Skeletal muscle tissue (tissue), 4 donors: ENCODE data around the gene CABCOCO1. TPM values are rescaled to one million over a fixed set of nuclear protein-coding genes. Genes with fewer than 3 reads are reported as not detected.
"Not testable (repeated sequence)": the region's sequence is repeated elsewhere in the genome, so short reads cannot be mapped to it uniquely, and the experiment has no call there.

Experiments
- H3K27ac ChIP-seq: one replicate; pipeline ENCODE4 v1.7.0; 2013; ENCODE audit warnings: mild to moderate bottlenecking, low read depth, low read length, inconsistent platforms
- H3K27me3 ChIP-seq, 3 donors: one replicate each; pipeline ENCODE4 v1.7.0; 2013; ENCODE audit warnings: low read length in 3 of 3; ENCODE audit not compliant: control insufficient read depth in 3 of 3, insufficient read depth in 3 of 3
- H3K36me3 ChIP-seq, 3 donors: one replicate each; pipeline ENCODE4 v1.7.0; 2013; ENCODE audit warnings: low read length in 3 of 3; ENCODE audit not compliant: control insufficient read depth in 3 of 3, insufficient read depth in 3 of 3
- H3K4me1 ChIP-seq, 3 donors: one replicate each; pipeline ENCODE4 v1.7.0; 2013; ENCODE audit warnings: low read length in 3 of 3, mild to moderate bottlenecking in 3 of 3; ENCODE audit not compliant: control insufficient read depth in 3 of 3, insufficient read depth in 3 of 3
- H3K4me3 ChIP-seq, 3 donors: one replicate each; pipeline ENCODE4 v1.7.0; 2013; ENCODE audit warnings: low read length in 3 of 3
- H3K9ac ChIP-seq, 3 donors: one replicate each; pipeline ENCODE4 v1.7.0; 2013; ENCODE audit warnings: low read length in 3 of 3, mild to moderate bottlenecking in 3 of 3, moderate library complexity in 2 of 3, low read depth in 1 of 3
- H3K9me3 ChIP-seq, 3 donors: one replicate each; pipeline ENCODE4 v1.7.0; 2013; ENCODE audit warnings: low read length in 3 of 3; ENCODE audit not compliant: control insufficient read depth in 3 of 3
- total RNA-seq: library from RNA; depleted of rRNA; stranded (reverse); fragments of >200 nt; gene quantifications from one replicate; pipeline ENCODE4 v1.2.3, GENCODE V29; 2014
- donor health status: Osteomylitis.

CABCOCO1 gene
- total RNA-seq, 1 donor from 2014 or later = 1.0 TPM

DNA sequence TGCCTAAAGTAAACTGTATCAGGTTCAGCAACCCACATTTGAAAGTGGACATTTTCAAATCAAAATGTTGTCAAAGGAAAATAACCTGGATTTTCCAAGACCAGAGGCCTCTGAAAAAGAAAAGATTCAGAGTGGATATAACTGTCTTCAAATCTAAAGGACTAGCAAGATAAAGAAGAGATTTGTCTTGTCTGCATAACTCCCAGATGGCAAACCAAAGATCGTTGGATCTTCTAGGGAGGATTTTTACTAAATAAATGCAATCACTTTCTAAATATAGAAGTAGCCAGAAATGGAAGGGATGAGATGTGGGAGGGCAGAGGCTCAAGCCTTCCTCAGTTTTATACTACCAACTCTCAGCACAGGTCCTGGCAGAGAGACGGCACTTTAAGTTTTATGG is 39.0 kb downstream of the CABCOCO1 start:
- Histone ChIP-seq H3K4me3 (no peak overlapping the region), H3K36me3 (no peaks in the 10 kb centered on the region), H3K4me1 (no peaks in the 10 kb centered on the region), H3K27ac (no peak overlapping the region), H3K9me3 (no peaks in the 10 kb centered on the region), H3K27me3 (no peaks in the 10 kb centered on the region), H3K9ac (no peak overlapping the region)

DNA sequence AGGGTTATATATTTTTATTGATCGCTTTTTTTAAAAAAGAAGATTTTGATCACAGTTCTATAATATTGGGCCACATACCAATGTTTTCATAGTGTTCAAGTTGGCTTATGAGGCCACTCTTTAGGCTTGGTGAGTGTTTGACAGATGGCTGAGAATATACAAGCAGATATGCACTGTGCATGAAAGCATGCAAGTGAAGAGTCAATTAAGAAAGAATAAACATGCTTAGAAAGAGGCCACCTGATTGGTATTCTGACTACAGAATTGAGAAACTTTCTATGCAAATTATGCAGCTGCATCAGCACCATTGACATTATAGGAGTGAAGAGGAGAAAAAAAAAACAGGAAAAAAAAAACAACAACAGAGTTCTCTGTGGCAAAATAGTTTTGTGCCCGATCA is 39.9 kb downstream of the CABCOCO1 start:
- H3K4me3 ChIP-seq = no peak overlapping the region
- no peaks in the 10 kb centered on the region for H3K36me3 ChIP-seq
- H3K27ac ChIP-seq = no peak overlapping the region
- no peaks in the 10 kb centered on the region for H3K27me3 ChIP-seq
- no peaks in the 10 kb centered on the region for H3K4me1 ChIP-seq
- H3K9me3 ChIP-seq = no peaks in the 10 kb centered on the region
- H3K9ac ChIP-seq = no peak overlapping the region

GRCh38 chr10:61705022-61705613 is 42.4 kb downstream of the CABCOCO1 start:
- Histone ChIP-seq H3K27me3 (no peaks in the 10 kb centered on the region), H3K36me3 (no peaks in the 10 kb centered on the region), H3K4me3 (no peak overlapping the region), H3K27ac (no peak overlapping the region), H3K9ac (no peak overlapping the region), H3K4me1 (no peaks in the 10 kb centered on the region), H3K9me3 (no peaks in the 10 kb centered on the region)

DNA sequence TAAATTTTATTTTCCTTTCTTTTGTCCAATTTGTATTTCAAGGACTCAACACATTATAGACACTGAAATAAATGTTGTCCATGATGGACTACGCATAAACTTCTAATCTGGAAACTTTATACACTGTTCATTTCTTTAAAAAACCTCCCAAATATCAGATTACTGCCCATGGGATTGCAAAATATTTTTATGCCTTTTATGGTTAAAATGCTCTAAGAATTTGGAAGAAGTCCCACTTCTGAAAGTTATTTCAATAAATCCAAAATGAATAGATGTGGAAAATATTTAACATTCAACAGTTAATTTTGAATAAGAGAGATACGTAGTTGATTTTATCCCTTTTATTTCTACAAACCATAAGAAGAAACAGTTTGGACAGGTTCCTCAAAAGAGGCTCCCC is 46.1 kb downstream of the CABCOCO1 start:
- no peaks in the 10 kb centered on the region for H3K27me3 ChIP-seq
- H3K4me1 ChIP-seq = no peaks in the 10 kb centered on the region
- H3K9ac ChIP-seq = no peak overlapping the region
- no peaks in the 10 kb centered on the region for H3K9me3 ChIP-seq
- no peaks in the 10 kb centered on the region for H3K36me3 ChIP-seq
- H3K27ac ChIP-seq = no peak overlapping the region
- H3K4me3 ChIP-seq = no peak overlapping the region

DNA sequence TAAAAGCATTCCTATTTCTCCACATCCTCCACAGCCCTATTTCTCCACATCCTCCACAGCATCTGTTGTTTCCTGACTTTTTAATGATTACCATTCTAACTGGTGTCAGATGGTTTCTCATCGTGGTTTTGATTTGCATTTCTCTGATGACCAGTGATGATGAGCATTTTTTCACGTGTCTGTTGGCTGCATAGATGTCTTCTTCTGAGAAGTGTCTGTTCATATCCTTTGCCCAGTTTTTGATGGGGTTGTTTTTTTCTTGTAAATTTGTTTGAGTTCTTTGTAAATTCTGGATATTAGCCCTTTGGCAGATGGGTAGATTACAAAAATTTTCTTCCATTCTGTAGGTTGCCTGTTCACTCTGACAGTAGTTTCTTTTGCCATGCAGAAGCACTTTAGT is 49.4 kb downstream of the CABCOCO1 start:
- H3K4me1 ChIP-seq, H3K27me3 ChIP-seq: not testable (repeated sequence)

GRCh38 chr10:61719475-61719874 is 56.7 kb downstream of the CABCOCO1 start:
- H3K4me3 ChIP-seq, H3K36me3 ChIP-seq, H3K9ac ChIP-seq, H3K4me1 ChIP-seq, H3K27me3 ChIP-seq, H3K9me3 ChIP-seq, H3K27ac ChIP-seq: not testable (repeated sequence)

More for the DNA sequence above, 49.4 kb downstream of the CABCOCO1 start:
- H3K27ac ChIP-seq, H3K9me3 ChIP-seq, H3K4me3 ChIP-seq, H3K9ac ChIP-seq, H3K36me3 ChIP-seq: not testable (repeated sequence)

DNA sequence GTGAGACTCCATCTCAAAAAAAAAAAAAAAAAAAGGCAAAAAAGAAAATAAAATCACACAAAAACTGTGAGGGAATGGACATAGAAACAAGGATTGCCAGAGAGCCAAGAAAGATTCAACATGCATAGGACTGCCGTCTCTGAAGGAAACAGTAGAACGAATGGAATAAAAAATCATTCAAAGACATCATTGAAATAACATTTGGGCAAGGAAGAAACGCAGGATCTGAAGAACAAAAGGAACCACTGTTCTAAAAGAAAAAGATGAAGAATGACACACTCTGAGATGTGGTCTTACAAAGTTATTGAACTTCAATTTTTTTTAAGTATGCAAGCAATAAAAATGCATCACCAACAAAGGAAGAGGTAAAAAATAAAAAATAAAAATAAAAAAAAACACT is 57.2 kb downstream of the CABCOCO1 start:
- Histone ChIP-seq H3K27ac (no peak overlapping the region), H3K4me3 (no peak overlapping the region), H3K4me1 (no peaks in the 10 kb centered on the region), H3K9me3 (no peaks in the 10 kb centered on the region), H3K9ac (no peak overlapping the region), H3K36me3 (no peaks in the 10 kb centered on the region), H3K27me3 (no peaks in the 10 kb centered on the region)

DNA sequence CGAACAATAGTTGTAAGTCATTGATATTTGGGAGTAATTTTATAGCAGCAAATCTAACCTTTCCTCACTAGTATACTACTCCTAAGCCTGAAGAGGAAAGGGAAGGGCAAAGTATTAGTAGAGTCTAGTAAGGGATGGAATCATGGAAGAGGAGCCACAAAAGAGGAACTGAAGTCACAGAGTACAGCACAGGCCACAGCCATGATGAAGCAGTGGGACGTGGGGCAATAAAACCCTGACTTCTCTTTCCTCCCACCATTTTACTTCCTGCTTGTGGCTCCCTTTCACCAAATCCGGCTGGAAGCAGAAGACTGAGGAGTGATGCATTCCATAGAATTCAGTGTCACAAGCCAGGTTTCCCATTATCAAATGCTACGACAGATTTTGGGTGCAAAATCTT is 58.7 kb downstream of the CABCOCO1 start:
- no peaks in the 10 kb centered on the region for H3K36me3 ChIP-seq
- no peaks in the 10 kb centered on the region for H3K9me3 ChIP-seq
- no peaks in the 10 kb centered on the region for H3K4me1 ChIP-seq
- no peak overlapping the region for H3K27ac ChIP-seq
- no peak overlapping the region for H3K9ac ChIP-seq
- H3K27me3 ChIP-seq = no peaks in the 10 kb centered on the region
- H3K4me3 ChIP-seq = no peak overlapping the region

GRCh38 chr10:61725221-61725620 is 62.5 kb downstream of the CABCOCO1 start:
- not testable (repeated sequence) for H3K27me3 ChIP-seq, H3K36me3 ChIP-seq, H3K4me3 ChIP-seq, H3K9me3 ChIP-seq, H3K27ac ChIP-seq, H3K4me1 ChIP-seq, H3K9ac ChIP-seq

GRCh38 chr10:61729596-61729995 is 66.9 kb downstream of the CABCOCO1 start:
- H3K4me3 ChIP-seq = no peak overlapping the region
- H3K36me3 ChIP-seq = no peaks in the 10 kb centered on the region
- no peaks in the 10 kb centered on the region for H3K9me3 ChIP-seq
- H3K27ac ChIP-seq = no peak overlapping the region
- no peaks in the 10 kb centered on the region for H3K4me1 ChIP-seq
- no peak overlapping the region for H3K9ac ChIP-seq
- H3K27me3 ChIP-seq = no peaks in the 10 kb centered on the region

DNA sequence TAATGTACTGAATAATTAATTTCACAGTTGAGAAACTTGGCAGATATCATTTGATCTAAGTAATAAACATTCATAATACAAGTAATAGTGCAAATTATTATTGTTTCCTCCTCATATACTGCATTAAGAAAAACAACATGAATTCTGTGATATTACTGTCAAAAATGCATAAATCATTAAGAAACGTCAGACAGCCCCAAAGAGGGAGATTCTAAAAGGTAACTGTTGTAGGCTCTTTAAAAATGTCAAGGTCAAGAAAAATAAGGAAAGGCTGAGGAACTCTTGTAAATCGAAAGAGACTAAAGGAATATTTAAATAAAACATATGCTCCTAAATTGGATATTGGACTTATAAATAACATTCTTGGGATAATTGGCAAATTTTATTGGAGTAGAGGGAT is 67.9 kb downstream of the CABCOCO1 start:
- no peaks in the 10 kb centered on the region for H3K27me3 ChIP-seq
- H3K9ac ChIP-seq = no peak overlapping the region
- H3K27ac ChIP-seq = no peak overlapping the region

More for the DNA sequence above, 67.9 kb downstream of the CABCOCO1 start:
- no peaks in the 10 kb centered on the region for H3K4me1 ChIP-seq
- no peaks in the 10 kb centered on the region for H3K36me3 ChIP-seq
- no peaks in the 10 kb centered on the region for H3K9me3 ChIP-seq
- H3K4me3 ChIP-seq = no peak overlapping the region
